T-helper 1 cell treated with Interleukin-12 subunit alpha and Interleukin-12 subunit beta and Interleukin-4 antibody, amounts not matched to agents 30 ng/mL and 1 ng/mL, for 36 hours (primary cell): ENCODE measurements around the gene COL15A1. TPM values are rescaled to one million over a fixed set of nuclear protein-coding genes. Genes with fewer than 3 reads are reported as not detected.
"Not testable (repeated sequence)": the region's sequence is repeated elsewhere in the genome, so short reads cannot be mapped to it uniquely, and the experiment has no call there.

Experiments used
- intact Hi-C: fragments of 100-400 bp; cut with micrococcal nuclease; formaldehyde crosslinking; loops from one replicate; pipeline ENCODE4 v1.15.1; 2024
- total RNA-seq: library from RNA; stranded (reverse); gene quantifications from 2 replicates; pipeline ENCODE4 v1.2.3, GENCODE V29; 2022

Gene COL15A1
- total RNA-seq, 1 donor from 2014 or later: 0.51 TPM

DNA sequence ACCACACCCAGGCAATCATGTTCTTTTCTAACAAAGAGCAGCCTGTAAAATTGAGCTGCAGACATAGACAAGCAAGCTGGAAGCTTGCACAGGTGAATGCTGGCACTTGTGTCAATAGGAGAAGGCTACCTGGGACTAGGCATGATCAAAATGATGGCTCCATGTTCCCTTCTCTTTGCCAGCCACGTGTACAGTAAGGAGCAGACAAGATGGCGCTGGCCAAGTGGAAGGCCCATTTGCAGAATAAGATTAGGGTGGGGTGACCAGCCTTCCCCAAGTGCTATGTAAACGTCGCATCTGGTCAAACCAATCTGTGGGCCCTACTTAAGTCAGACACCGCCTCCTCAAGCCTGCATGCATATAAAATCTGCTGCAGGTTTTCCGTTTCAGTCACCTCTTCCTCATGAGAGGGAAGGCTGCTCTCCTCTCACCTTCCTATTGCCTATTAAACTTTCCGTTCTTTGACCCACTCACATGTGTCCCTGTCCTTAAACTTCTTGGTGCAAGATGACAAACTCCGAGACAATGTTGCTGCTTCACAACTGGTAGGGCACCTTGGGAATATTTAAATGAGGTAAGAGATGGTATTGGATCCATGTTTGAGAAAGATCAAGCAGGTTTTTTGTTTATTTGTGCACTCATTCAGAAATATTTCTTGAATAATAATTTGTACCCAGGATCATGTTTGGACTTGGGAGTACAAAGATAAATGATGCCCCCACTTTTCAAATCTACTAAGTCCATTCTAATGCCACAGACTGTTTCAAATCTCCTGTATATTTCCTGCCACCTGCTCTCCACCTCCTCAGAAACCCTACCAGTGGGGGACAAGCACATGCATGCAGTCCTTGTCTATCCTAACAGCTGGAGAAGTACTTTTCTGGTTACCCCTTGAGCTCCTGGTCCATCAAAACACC lies 130.5 kb downstream of the COL15A1 start:
- intact Hi-C loops: no loop called here

DNA sequence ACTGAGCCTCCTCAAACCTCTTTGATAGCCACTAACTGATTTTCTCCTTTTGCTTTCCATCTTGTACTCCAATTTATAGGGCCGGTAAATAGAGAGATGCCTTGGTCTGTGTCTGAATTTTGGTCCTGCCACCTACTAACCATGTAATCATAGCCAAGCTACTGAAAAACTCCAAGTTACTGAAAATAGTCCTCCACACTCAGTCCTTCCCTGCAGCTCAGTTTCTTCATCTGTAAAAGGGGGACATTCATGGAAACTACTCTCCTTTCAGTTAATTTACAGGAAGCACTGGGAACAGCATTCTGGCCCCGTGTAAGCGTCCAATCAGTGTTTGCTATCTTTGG lies 131.2 kb downstream of the COL15A1 start:
- intact Hi-C loops: no loop called here

DNA sequence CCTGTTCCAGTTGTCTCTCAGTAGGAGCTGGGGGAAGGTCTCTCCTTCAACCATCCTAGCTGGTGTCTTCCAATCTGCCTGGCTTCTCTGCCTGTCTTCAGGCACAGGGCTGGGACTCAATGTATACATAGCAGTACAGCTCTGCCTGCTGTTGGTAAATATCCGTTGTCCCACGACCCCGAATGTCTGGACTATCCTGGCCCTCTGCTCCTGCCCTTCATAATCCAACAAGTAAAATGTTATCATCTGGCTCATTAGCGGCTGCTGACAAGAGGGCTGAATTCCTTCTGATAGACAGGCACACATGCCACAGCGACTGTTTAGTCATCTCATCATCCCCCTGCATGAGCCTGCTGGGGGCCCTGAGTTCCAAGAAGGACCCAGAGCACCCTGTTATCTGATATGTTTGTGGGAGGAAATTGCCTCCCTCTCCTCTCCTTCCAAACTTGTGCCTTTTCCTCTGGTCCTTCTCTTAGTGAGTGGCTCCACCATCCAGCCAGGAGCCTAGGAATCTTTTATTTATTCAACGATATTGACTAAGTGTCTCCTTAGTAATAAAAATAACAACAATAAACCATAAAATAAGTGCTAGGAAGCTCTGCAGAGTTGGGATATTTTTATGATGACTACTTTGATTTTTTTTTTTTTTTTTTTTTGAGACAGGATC lies 131.7 kb downstream of the COL15A1 start:
- intact Hi-C loops: no loop called here

- intact Hi-C loops: loop anchor here (1.0 kb wide), 3 partner anchors 17 to 28 kb away; no protein-coding TSS in a partner anchor
Measured at GRCh38 chr9:99076030-99076429, 132.3 kb downstream of the COL15A1 start.

DNA sequence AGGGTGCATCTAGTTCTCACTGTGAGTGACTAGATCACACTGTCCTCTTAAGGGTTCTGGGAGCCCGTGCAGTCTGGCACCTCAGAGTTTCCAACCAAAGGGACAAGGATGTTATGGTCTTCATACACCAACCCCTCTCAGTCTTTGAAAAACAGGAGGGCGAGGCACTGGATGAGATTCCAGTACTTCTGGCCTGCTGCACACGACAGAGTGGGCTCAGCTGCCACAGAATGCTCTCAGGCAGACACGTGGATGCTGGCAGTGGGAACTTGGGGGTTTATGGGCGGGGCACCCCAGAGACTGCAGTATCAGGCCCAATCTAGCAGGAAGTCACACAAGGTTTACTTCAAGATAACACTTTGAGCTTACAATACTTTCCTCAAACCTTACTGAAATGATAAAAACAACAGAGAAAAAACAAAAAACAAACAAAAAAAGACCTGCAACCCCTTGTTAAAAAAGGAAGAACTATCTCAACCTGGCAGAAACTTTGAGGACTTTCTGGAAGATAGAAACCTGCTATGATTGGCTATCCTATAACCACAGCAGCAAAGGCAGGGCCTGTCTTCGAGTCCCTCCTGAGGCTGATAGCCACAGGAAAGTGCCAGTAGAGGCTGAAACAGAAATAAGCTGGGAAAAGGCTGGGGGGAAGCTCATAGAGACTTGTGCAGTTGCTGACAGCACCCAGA lies 132.9 kb downstream of the COL15A1 start:
- intact Hi-C loops: loop anchor here (1.0 kb wide), 3 partner anchors 17 to 28 kb away; no protein-coding TSS in a partner anchor

GRCh38 chr9:99078717-99079116 lies 135.0 kb downstream of the COL15A1 start:
- intact Hi-C loops: no loop called here

GRCh38 chr9:99079542-99079941 lies 135.8 kb downstream of the COL15A1 start:
- intact Hi-C loops: no loop called here

DNA sequence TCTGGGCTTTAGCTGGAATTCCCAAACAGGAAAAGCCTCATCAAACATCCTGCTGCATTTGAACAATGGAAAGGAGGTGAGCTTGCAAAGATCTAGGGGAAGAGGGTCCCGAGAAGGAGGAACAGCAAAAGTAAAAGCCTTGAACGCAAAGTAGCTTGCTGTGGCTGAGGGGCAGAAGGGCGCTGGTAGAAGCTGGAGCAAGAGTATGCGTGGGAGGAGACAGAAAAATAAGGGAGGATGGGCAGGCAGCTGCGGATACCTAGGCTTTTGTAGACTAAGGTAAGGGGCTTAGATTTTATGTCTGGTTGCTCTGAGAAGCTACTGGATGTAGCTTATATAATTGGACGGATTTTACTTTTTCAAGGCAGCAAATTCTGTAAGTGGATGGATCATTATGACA lies 139.3 kb downstream of the COL15A1 start:
- intact Hi-C loops: no loop called here

GRCh38 chr9:99085949-99086948 lies 142.5 kb downstream of the COL15A1 start:
- intact Hi-C loops: no loop called here

- intact Hi-C loops: no loop called here
Measured at GRCh38 chr9:99087462-99087861, 143.8 kb downstream of the COL15A1 start.

DNA sequence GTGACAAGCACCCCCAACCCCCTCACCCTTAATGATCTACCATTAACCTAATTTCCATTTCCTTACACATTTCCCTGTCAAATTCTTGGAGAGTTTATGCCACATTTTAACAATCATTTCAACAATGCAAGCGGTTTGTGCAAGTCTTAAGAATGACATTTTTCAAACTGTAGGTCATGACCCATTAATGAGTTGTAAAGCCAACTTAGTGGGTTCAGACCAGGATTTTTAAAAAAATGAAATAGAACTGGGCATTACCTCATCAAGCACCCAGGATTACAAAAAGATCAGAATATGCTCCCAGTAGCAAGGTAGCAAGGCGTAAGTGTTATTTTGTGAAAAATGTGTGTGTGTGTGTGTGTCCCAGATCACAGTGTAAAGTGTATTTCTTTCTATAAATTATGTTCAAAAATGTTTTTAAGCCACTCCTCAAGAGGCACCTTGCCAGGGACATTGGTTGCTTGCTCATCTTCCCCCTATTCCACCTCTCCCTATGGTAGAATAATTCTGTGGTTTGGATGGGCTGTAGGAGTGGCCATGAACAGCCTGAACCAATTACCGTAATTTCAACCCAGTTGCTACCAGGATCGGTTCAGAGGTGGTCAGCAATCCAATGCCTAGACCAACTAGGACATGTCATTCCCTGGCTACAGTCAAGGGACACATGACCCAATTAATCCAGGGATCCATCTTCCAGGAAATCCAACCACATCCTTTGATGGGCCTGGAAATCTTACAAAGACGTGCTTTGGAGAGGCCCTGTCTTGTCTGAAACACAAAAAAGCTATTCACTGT lies 146.8 kb downstream of the COL15A1 start:
- intact Hi-C loops: no loop called here

GRCh38 chr9:99092643-99093491 lies 149.2 kb downstream of the COL15A1 start:
- intact Hi-C loops: loop anchor here (1.0 kb wide), 4 partner anchors 11 to 80 kb away; no protein-coding TSS in a partner anchor

- intact Hi-C loops: loop anchor here (1.0 kb wide), 4 partner anchors 11 to 80 kb away; no protein-coding TSS in a partner anchor
Measured at GRCh38 chr9:99093492-99093791, 149.7 kb downstream of the COL15A1 start.

GRCh38 chr9:99095565-99095964 lies 151.9 kb downstream of the COL15A1 start:
- intact Hi-C loops: no loop called here

GRCh38 chr9:99096409-99096808 lies 152.7 kb downstream of the COL15A1 start:
- intact Hi-C loops: no loop called here

DNA sequence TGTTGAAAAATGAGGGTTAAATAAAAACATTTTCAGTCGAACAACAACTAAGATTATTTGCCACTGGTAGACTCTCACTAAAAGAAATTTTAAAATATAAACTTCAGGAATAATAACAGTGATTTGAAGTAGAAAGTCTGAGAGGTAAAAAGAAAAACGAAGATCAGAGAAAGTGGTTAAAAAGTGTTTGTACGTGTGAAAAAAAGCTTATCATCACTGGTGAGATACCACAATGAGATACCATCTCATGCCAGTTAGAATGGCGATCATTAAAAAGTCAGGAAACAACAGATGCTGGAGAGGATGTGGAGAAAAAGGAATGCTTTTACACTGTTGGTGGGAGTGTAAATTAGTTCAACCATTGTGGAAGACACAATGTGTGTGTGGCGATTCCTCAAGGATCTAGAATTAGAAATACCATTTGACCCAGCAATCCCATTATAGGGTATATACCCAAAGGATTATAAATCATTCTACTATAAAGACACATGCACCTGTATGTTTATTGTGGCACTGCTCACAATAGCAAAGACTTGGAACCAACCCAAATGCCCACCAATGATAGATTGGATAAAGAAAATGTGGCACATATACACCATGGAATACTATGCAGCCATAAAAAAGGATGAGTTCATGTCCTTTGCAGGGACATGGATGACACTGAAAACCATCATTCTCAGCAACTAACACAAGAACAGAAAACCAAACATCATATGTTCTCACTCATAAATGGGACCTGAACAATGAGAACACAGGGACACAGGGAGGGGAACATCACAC lies 156.3 kb downstream of the COL15A1 start:
- intact Hi-C loops: not testable (repeated sequence)

- intact Hi-C loops: no loop called here
Measured at GRCh38 chr9:99101271-99101670, 157.6 kb downstream of the COL15A1 start.

GRCh38 chr9:99101812-99102211 lies 158.1 kb downstream of the COL15A1 start:
- intact Hi-C loops: no loop called here
